Spleen (tissue), 7 donors: Measurements from ENCODE around the gene H6PD.

Experiments
- POLR2A ChIP-seq, 3 donors: fragments of 450-650 bp; IDR thresholded peaks; one replicate each; pipeline ENCODE4 v1.5.1; 2017; ENCODE audit warnings: antibody characterized with exemption in 3 of 3, mild to moderate bottlenecking in 1 of 3
- POLR2AphosphoS5 ChIP-seq, 3 donors: sonication (generic); formaldehyde crosslinking; IDR thresholded peaks; one replicate each; pipeline ENCODE4 v1.5.1; 2017; ENCODE audit warnings: antibody characterized with exemption in 3 of 3
- TF ChIP-seq, protein P1 (sequence below), 11 experiments: fragments of 200-600 bp in 7 of 11; fragments of 450-650 bp in 4 of 11; sonication (generic) in 4 of 11; IDR thresholded peaks in 8 of 11; conservative IDR thresholded peaks in 3 of 11; 1 replicate in 7 of 11; 2 replicates in 4 of 11; pipeline versions ENCODE4 v1.4.0 to v1.8.0; 2016 to 2021; ENCODE audit warnings: antibody characterized with exemption in 11 of 11, inconsistent platforms in 4 of 11, mild to moderate bottlenecking in 1 of 11
- donor health status: DM: no; HTN: no; CAD: no; lungs with moderate emphysema.
- donor health status: DM: no; HTN: no; CAD: no.
- donor health status: DM: no; HTN: no; CAD: no.

DNA sequence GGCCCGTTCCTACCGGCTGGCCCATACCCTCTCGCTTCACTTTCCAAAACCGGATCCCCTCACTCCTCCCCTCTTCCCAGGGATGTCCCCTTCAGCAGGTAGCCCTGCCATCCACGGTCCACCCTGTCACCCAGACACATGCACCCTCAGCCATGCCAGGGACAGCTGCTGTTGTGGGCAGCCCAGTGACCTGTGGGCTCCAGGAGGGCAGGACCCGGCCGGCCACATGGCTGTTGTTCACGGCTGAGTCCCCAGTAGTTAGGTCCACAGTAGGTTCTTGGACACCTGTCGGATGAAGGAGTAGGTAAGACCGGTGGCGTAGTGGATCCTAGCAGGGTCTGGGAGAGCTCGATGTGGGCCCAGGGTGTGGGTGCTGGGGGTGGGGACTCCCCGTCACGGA lies 70.6 kb downstream of the H6PD start:
- TF ChIP-seq, protein P1, sequence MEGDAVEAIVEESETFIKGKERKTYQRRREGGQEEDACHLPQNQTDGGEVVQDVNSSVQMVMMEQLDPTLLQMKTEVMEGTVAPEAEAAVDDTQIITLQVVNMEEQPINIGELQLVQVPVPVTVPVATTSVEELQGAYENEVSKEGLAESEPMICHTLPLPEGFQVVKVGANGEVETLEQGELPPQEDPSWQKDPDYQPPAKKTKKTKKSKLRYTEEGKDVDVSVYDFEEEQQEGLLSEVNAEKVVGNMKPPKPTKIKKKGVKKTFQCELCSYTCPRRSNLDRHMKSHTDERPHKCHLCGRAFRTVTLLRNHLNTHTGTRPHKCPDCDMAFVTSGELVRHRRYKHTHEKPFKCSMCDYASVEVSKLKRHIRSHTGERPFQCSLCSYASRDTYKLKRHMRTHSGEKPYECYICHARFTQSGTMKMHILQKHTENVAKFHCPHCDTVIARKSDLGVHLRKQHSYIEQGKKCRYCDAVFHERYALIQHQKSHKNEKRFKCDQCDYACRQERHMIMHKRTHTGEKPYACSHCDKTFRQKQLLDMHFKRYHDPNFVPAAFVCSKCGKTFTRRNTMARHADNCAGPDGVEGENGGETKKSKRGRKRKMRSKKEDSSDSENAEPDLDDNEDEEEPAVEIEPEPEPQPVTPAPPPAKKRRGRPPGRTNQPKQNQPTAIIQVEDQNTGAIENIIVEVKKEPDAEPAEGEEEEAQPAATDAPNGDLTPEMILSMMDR (IDR thresholded peaks at IDR 0.05 in 8 of 11, conservative IDR thresholded peaks at IDR 0.05 in 3 of 11), result no peak
- TF ChIP-seq POLR2AphosphoS5 (IDR thresholded peaks at IDR 0.05), result no peak
- no peak for TF ChIP-seq POLR2A (IDR thresholded peaks at IDR 0.05)
